ENCODE results near the gene TRANK1. TPM values are rescaled to one million over a fixed set of nuclear protein-coding genes. Genes with fewer than 3 reads are reported as not detected.

TRANK1 gene
- total and polyA plus RNA-seq, 2 experiments from 2014 or later: 1.8 to 6.7 TPM

- TF ChIP-seq CTCF (conservative IDR thresholded peaks at IDR 0.05; ENCODE audit: low read depth in 2 of 2): no peak
- TF ChIP-seq ZNF114 (CRISPR knock-in tag; IDR thresholded peaks at IDR 0.05): no peak
- no peak for TF ChIP-seq ZNF331 (CRISPR knock-in tag; IDR thresholded peaks at IDR 0.05; ENCODE audit: low read depth)
- no peak for TF ChIP-seq EZH2phosphoT487 (IDR thresholded peaks at IDR 0.05; ENCODE audit: unreplicated experiment)
- no peak for TF ChIP-seq EZH2 (IDR thresholded peaks at IDR 0.05; ENCODE audit: low read depth, unreplicated experiment)
These were observed 92.8 kb downstream of the TRANK1 start (continued) for GRCh38 chr3:36852071-36852470.

GRCh38 chr3:36850743-36851142 is 94.1 kb downstream of the TRANK1 start:
- Histone ChIP-seq H3K27ac (ENCODE audit: low read depth) (no peak overlapping the region), H2AFZ (no peak overlapping the region), H3K4me1 (ENCODE audit: insufficient read depth) (no peaks in the 10 kb centered on the region), H3K9me2 (ENCODE audit: insufficient read depth) (peaks cover 5% of the 10 kb centered on the region; the same call in 1 of the 2 replicates), H3F3A (replicated peaks; ENCODE audit: low read depth) (no peaks in the 10 kb centered on the region), H3K36me3 (ENCODE audit: insufficient read depth) (no peaks in the 10 kb centered on the region), H3K4me2 (no peak overlapping the region), H4K20me1 (replicated peaks; ENCODE audit: insufficient read depth) (no peaks in the 10 kb centered on the region; the same call in 1 of the 2 replicates), H3K27me3 (ENCODE audit: insufficient read depth) (no peaks in the 10 kb centered on the region), H3K79me2 (replicated peaks; ENCODE audit: insufficient read depth) (no peaks in the 10 kb centered on the region), H3K4me3 (no peak overlapping the region)
- no peak overlapping the region for H3K27ac Mint-ChIP-seq
- DNase-seq (ENCODE audit: low spot score) (no peak), ATAC-seq (no peak)
- H3K27me3 Mint-ChIP-seq (ENCODE audit: insufficient read depth, low read depth, poor library complexity): no peaks in the 10 kb centered on the region
- no peaks in the 10 kb centered on the region for H3K9me3 Mint-ChIP-seq
- no peaks in the 10 kb centered on the region for H3K36me3 Mint-ChIP-seq (ENCODE audit: low read depth)
- H3K4me3 Mint-ChIP-seq: no peak overlapping the region
- no peaks in the 10 kb centered on the region for H3K4me1 Mint-ChIP-seq
- TF ChIP-seq CREB1 (CRISPR knock-in tag; IDR thresholded peaks at IDR 0.05; ENCODE audit: low read depth) (no peak), CTCF (conservative IDR thresholded peaks at IDR 0.05; ENCODE audit: low read depth in 2 of 2) (no peak), ZNF114 (CRISPR knock-in tag; IDR thresholded peaks at IDR 0.05) (no peak), EZH2phosphoT487 (IDR thresholded peaks at IDR 0.05; ENCODE audit: unreplicated experiment) (no peak), EZH2 (IDR thresholded peaks at IDR 0.05; ENCODE audit: low read depth, unreplicated experiment) (no peak), ZNF331 (CRISPR knock-in tag; IDR thresholded peaks at IDR 0.05; ENCODE audit: low read depth) (no peak), ETS1 (IDR thresholded peaks at IDR 0.05) (no peak), STAT1 (IDR thresholded peaks at IDR 0.05; ENCODE audit: unreplicated experiment) (no peak), NANOG (IDR thresholded peaks at IDR 0.05; ENCODE audit: borderline replicate concordance) (no peak), REST (IDR thresholded peaks at IDR 0.05; ENCODE audit: unreplicated experiment) (no peak), JUNB (IDR thresholded peaks at IDR 0.05; ENCODE audit: unreplicated experiment) (no peak)
